ENCODE results near the gene TENM3.
"Not testable (repeated sequence)": the region's sequence is repeated elsewhere in the genome, so short reads cannot be mapped to it uniquely, and the experiment has no call there.

Gene TENM3

GRCh38 chr4:182238355-182238931, 4.8 kb upstream of the TENM3 start:
- no peaks in the 10 kb centered on the region for H3K9me3 ChIP-seq (ENCODE audit: control insufficient read depth in 1 of 2, low read length in 2 of 2)

DNA sequence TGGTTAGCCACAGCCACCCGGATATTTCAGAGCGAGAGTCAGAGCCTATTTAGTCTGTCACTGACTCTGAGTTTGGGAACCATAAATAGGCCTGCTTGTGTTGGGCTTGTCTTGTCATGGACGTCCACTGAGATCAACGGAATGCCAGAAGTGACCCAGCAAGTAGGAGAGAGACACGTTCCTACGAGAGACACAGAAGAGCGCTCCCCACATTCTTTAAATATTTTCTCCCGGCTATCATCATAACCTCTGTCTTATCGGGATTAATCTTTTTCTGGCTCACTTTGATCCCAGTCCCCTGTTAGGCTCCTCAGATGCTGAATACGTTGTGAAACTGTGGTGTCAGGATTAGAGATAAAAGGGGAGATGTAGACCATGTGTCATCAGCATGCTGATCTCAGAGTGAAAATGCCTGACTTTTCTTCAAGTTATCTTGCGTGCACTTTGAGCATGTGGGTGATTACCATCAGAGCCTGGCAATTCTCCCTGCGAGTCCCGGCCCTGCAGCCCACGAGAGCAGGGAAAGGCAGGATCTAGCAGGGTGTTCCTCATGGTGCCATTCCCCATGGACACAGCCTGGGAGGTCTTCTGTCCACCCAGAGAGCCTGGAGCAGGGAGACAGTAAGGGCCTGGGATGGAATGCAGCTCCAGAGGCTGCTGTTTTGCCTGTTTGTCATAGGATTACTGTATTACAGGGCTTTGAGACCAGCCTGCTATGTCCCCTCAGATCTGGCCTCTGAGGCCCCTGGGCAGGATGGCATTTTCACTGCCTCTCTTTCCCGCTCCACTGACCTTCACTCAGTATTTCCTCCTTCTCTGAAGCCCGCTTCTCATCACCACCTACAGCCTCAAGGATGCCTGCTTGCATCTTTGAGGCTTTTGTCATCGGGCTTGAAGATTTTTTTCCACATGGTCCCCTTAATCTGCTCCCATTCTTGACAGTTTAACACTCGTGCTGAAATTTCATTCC, 2.8 kb upstream of the TENM3 start:
- no peaks in the 10 kb centered on the region for H3K27me3 ChIP-seq (ENCODE audit: control insufficient read depth in 1 of 2, insufficient read depth in 2 of 2, low read length in 2 of 2)
- no peaks in the 10 kb centered on the region for H3K36me3 ChIP-seq (ENCODE audit: control insufficient read depth in 1 of 2, insufficient read depth in 2 of 2, low read length in 2 of 2)
- H3K9ac ChIP-seq (ENCODE audit: low read depth in 1 of 2, low read length in 2 of 2): no peak overlapping the region
- no peaks in the 10 kb centered on the region for H3K9me3 ChIP-seq (ENCODE audit: control insufficient read depth in 1 of 2, low read length in 2 of 2)
- H3K4me1 ChIP-seq (ENCODE audit: control insufficient read depth in 1 of 2, insufficient read depth in 2 of 2, low read length in 2 of 2): no peaks in the 10 kb centered on the region
- H3K27ac ChIP-seq (ENCODE audit: low read depth, low read length): no peak overlapping the region
- no peak overlapping the region for H3K4me3 ChIP-seq (ENCODE audit: low read depth in 1 of 2, low read length in 2 of 2)

More at GRCh38 chr4:182238355-182238931, 4.8 kb upstream of the TENM3 start:
- no peak overlapping the region for H3K9ac ChIP-seq (ENCODE audit: low read depth in 1 of 2, low read length in 2 of 2)
- H3K27me3 ChIP-seq (ENCODE audit: control insufficient read depth in 1 of 2, insufficient read depth in 2 of 2, low read length in 2 of 2): no peaks in the 10 kb centered on the region
- H3K4me3 ChIP-seq (ENCODE audit: low read depth in 1 of 2, low read length in 2 of 2): no peak overlapping the region
- H3K27ac ChIP-seq (ENCODE audit: low read depth, low read length): no peak overlapping the region
- no peaks in the 10 kb centered on the region for H3K4me1 ChIP-seq (ENCODE audit: control insufficient read depth in 1 of 2, insufficient read depth in 2 of 2, low read length in 2 of 2)
- H3K36me3 ChIP-seq (ENCODE audit: control insufficient read depth in 1 of 2, insufficient read depth in 2 of 2, low read length in 2 of 2): no peaks in the 10 kb centered on the region

DNA sequence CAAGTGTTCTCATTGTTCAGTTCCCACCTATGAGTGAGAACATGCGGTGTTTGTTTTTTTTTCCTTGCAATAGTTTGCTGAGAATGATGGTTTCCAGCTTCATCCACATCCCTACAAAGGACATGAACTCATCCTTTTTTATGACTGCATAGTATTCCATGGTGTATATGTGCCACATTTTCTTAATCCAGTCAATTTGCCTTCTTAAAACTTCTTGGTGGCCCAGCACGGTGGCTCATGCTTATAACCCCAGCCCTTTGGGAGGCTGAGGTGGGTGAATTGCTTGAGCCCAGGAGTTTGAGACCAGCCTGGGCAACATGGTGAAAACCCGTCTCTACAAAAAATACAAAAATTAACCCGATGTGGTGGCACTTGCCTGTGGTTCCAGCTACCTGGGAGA, 942 bp upstream of the TENM3 start:
- H3K4me3 ChIP-seq (ENCODE audit: low read depth in 1 of 2, low read length in 2 of 2); H3K27ac ChIP-seq (ENCODE audit: low read depth, low read length); H3K9ac ChIP-seq (ENCODE audit: low read depth in 1 of 2, low read length in 2 of 2); H3K27me3 ChIP-seq (ENCODE audit: control insufficient read depth in 1 of 2, insufficient read depth in 2 of 2, low read length in 2 of 2); H3K4me1 ChIP-seq (ENCODE audit: control insufficient read depth in 1 of 2, insufficient read depth in 2 of 2, low read length in 2 of 2); H3K9me3 ChIP-seq (ENCODE audit: control insufficient read depth in 1 of 2, low read length in 2 of 2); H3K36me3 ChIP-seq (ENCODE audit: control insufficient read depth in 1 of 2, insufficient read depth in 2 of 2, low read length in 2 of 2): not testable (repeated sequence)

- Histone ChIP-seq H3K4me3 (ENCODE audit: low read depth in 1 of 2, low read length in 2 of 2) (no peak overlapping the region), H3K9ac (ENCODE audit: low read depth in 1 of 2, low read length in 2 of 2) (no peak overlapping the region), H3K27me3 (ENCODE audit: control insufficient read depth in 1 of 2, insufficient read depth in 2 of 2, low read length in 2 of 2) (no peaks in the 10 kb centered on the region), H3K36me3 (ENCODE audit: control insufficient read depth in 1 of 2, insufficient read depth in 2 of 2, low read length in 2 of 2) (no peaks in the 10 kb centered on the region), H3K27ac (ENCODE audit: low read depth, low read length) (no peak overlapping the region), H3K9me3 (ENCODE audit: control insufficient read depth in 1 of 2, low read length in 2 of 2) (no peaks in the 10 kb centered on the region), H3K4me1 (ENCODE audit: control insufficient read depth in 1 of 2, insufficient read depth in 2 of 2, low read length in 2 of 2) (no peaks in the 10 kb centered on the region)
Observed at GRCh38 chr4:182242787-182243186, 415 bp upstream of the TENM3 start.

GRCh38 chr4:182245041-182245440, 1.8 kb downstream of the TENM3 start:
- Histone ChIP-seq H3K27ac (ENCODE audit: low read depth, low read length) (no peak overlapping the region), H3K4me3 (ENCODE audit: low read depth in 1 of 2, low read length in 2 of 2) (no peak overlapping the region), H3K27me3 (ENCODE audit: control insufficient read depth in 1 of 2, insufficient read depth in 2 of 2, low read length in 2 of 2) (no peaks in the 10 kb centered on the region), H3K9me3 (ENCODE audit: control insufficient read depth in 1 of 2, low read length in 2 of 2) (no peaks in the 10 kb centered on the region), H3K36me3 (ENCODE audit: control insufficient read depth in 1 of 2, insufficient read depth in 2 of 2, low read length in 2 of 2) (no peaks in the 10 kb centered on the region), H3K4me1 (ENCODE audit: control insufficient read depth in 1 of 2, insufficient read depth in 2 of 2, low read length in 2 of 2) (no peaks in the 10 kb centered on the region), H3K9ac (ENCODE audit: low read depth in 1 of 2, low read length in 2 of 2) (no peak overlapping the region)

- no peak overlapping the region for H3K9ac ChIP-seq (ENCODE audit: low read depth in 1 of 2, low read length in 2 of 2)
- no peaks in the 10 kb centered on the region for H3K27me3 ChIP-seq (ENCODE audit: control insufficient read depth in 1 of 2, insufficient read depth in 2 of 2, low read length in 2 of 2)
- no peak overlapping the region for H3K4me3 ChIP-seq (ENCODE audit: low read depth in 1 of 2, low read length in 2 of 2)
- no peaks in the 10 kb centered on the region for H3K4me1 ChIP-seq (ENCODE audit: control insufficient read depth in 1 of 2, insufficient read depth in 2 of 2, low read length in 2 of 2)
- no peaks in the 10 kb centered on the region for H3K36me3 ChIP-seq (ENCODE audit: control insufficient read depth in 1 of 2, insufficient read depth in 2 of 2, low read length in 2 of 2)
- no peaks in the 10 kb centered on the region for H3K9me3 ChIP-seq (ENCODE audit: control insufficient read depth in 1 of 2, low read length in 2 of 2)
- H3K27ac ChIP-seq (ENCODE audit: low read depth, low read length): no peak overlapping the region
Observed at GRCh38 chr4:182245541-182246215, 2.5 kb downstream of the TENM3 start.

DNA sequence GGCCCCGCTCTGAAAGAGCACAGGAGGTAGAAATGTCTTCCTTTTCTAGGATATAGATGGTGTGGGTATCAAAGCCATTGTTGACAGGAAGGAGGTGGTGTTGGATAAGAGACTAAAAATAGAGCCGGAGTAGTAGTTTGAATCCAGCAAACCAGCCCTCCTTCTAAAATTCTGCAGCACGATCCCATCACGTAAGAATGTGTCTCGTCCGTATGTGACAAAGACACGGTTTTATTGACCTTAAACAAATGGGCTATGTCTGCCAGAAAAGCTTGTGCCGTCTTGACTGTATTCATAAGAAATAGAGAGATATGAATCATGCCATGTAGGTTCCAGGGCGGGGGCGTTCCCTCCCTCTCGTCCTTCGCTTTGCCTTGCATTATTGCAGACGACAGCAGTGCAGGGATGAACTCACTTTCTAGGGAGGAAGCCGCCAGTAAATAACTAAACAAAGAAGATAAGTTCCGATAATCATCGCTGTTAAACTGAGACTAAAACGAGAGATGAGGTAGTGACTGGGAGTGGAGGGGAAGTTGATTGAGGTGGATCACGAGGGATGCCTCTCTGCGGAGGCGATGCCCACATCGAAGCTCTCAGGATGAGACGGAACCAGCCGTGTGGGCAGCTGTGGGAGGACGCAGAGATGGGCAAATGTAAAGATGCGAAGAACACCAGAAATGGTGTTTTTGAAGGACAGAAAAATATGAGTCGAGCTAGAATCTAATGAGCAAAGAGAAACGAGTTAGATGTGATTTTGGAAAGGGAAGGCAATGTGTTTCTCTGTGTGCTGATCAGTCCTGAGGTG, 3.4 kb downstream of the TENM3 start:
- Histone ChIP-seq H3K9me3 (ENCODE audit: control insufficient read depth in 1 of 2, low read length in 2 of 2) (no peaks in the 10 kb centered on the region), H3K4me1 (ENCODE audit: control insufficient read depth in 1 of 2, insufficient read depth in 2 of 2, low read length in 2 of 2) (no peaks in the 10 kb centered on the region), H3K9ac (ENCODE audit: low read depth in 1 of 2, low read length in 2 of 2) (no peak overlapping the region), H3K27ac (ENCODE audit: low read depth, low read length) (no peak overlapping the region), H3K4me3 (ENCODE audit: low read depth in 1 of 2, low read length in 2 of 2) (no peak overlapping the region), H3K36me3 (ENCODE audit: control insufficient read depth in 1 of 2, insufficient read depth in 2 of 2, low read length in 2 of 2) (no peaks in the 10 kb centered on the region), H3K27me3 (ENCODE audit: control insufficient read depth in 1 of 2, insufficient read depth in 2 of 2, low read length in 2 of 2) (no peaks in the 10 kb centered on the region)

DNA sequence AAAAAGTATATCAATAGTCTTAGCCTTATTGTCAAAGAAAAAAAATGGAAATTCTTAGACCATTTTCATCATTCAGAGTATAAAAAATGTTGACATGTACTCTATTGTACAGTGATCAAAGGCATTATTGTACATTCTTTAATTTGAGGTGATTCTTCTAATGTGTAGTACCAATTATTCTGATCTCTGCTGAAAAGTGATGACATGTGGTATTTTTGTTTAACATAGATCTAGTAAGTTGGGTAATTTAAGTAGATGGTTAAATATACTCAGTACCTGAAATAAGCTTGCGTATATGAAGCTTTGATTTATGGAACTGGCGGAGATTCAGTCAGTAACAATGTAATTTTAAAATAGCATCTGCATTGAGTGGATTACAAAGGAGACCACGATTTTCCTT, 5.1 kb downstream of the TENM3 start:
- H3K27ac ChIP-seq (ENCODE audit: low read depth, low read length): no peak overlapping the region
- H3K9ac ChIP-seq (ENCODE audit: low read depth in 1 of 2, low read length in 2 of 2): no peak overlapping the region
- H3K27me3 ChIP-seq (ENCODE audit: control insufficient read depth in 1 of 2, insufficient read depth in 2 of 2, low read length in 2 of 2): no peaks in the 10 kb centered on the region
- H3K4me1 ChIP-seq (ENCODE audit: control insufficient read depth in 1 of 2, insufficient read depth in 2 of 2, low read length in 2 of 2): no peaks in the 10 kb centered on the region
- H3K36me3 ChIP-seq (ENCODE audit: control insufficient read depth in 1 of 2, insufficient read depth in 2 of 2, low read length in 2 of 2): no peaks in the 10 kb centered on the region
- no peaks in the 10 kb centered on the region for H3K9me3 ChIP-seq (ENCODE audit: control insufficient read depth in 1 of 2, low read length in 2 of 2)
- H3K4me3 ChIP-seq (ENCODE audit: low read depth in 1 of 2, low read length in 2 of 2): no peak overlapping the region

DNA sequence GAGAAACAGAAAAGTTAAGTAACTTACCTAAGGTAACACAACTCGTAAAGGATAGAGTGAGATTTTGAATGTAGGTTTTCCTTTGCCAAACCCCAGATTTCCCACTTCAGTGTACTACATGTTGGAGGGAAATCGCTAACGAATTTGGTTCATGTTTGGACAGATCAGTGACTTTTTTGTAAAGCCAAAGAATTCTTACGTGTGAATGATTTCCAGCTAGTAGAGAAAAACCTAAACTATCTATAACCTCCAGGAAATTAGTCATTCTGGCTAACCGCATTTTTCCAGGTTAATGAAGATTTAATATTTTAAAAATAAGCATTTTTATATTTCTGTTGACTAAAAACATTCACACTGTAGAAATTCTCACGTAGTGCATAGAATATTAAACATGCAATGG, 7.2 kb downstream of the TENM3 start:
- H3K36me3 ChIP-seq (ENCODE audit: control insufficient read depth in 1 of 2, insufficient read depth in 2 of 2, low read length in 2 of 2): no peaks in the 10 kb centered on the region
- no peaks in the 10 kb centered on the region for H3K4me1 ChIP-seq (ENCODE audit: control insufficient read depth in 1 of 2, insufficient read depth in 2 of 2, low read length in 2 of 2)
- H3K27ac ChIP-seq (ENCODE audit: low read depth, low read length): no peak overlapping the region
- H3K4me3 ChIP-seq (ENCODE audit: low read depth in 1 of 2, low read length in 2 of 2): no peak overlapping the region
- no peak overlapping the region for H3K9ac ChIP-seq (ENCODE audit: low read depth in 1 of 2, low read length in 2 of 2)
- H3K9me3 ChIP-seq (ENCODE audit: control insufficient read depth in 1 of 2, low read length in 2 of 2): no peaks in the 10 kb centered on the region
- no peaks in the 10 kb centered on the region for H3K27me3 ChIP-seq (ENCODE audit: control insufficient read depth in 1 of 2, insufficient read depth in 2 of 2, low read length in 2 of 2)
